GM12892 (cell line): ENCODE data around the gene MYO16.

Source experiments
- POLR2AphosphoS5 ChIP-seq: IDR thresholded peaks from 2 replicates; pipeline ENCODE4 v1.6.1; 2011; ENCODE audit warnings: low read depth, low read length, control low read depth
- TAF1 ChIP-seq: IDR thresholded peaks from 2 replicates; pipeline ENCODE4 v1.6.1; 2011; ENCODE audit warnings: low read depth, mild to moderate bottlenecking, control low read depth, low read length, borderline replicate concordance

- TF ChIP-seq POLR2AphosphoS5, result no peak
- TF ChIP-seq TAF1, result no peak
Measured at GRCh38 chr13:108855737-108856387, 226.5 kb downstream of the MYO16 start.
